OCI-LY7 (cell line): Measurements from ENCODE around the gene CEP78.

Experiments
- CTCF ChIP-seq: fragments of 200-600 bp; sonication (generic); conservative IDR thresholded peaks from 2 replicates; pipeline ENCODE4 v1.5.1; 2014; ENCODE audit warnings: mild to moderate bottlenecking, antibody characterized with exemption, low read length, moderate library complexity, mixed read lengths
- EZH2phosphoT487 ChIP-seq: fragments of 200-600 bp; sonication (generic); IDR thresholded peaks from 2 replicates; pipeline ENCODE4 v1.6.1; 2018; ENCODE audit warnings: low read depth, borderline replicate concordance, mild to moderate bottlenecking, mixed run types, antibody characterized with exemption, low read length, moderate library complexity, mixed read lengths

GRCh38 chr9:78272307-78272706 lies 36.4 kb downstream of the CEP78 start:
- TF ChIP-seq CTCF (no peak), EZH2phosphoT487 (no peak)
